CD4-positive, alpha-beta T cell treated with Interferon gamma for 1 hour (primary cell): ENCODE measurements around the gene NR2F2.

Experiments
- DNase-seq: peaks from one replicate; pipeline ENCODE4 v3.0.0-alpha.2; 2020

The NR2F2 gene

GRCh38 chr15:96355568-96356187 is 25.2 kb downstream of the NR2F2 start:
- no peak for DNase-seq

DNA sequence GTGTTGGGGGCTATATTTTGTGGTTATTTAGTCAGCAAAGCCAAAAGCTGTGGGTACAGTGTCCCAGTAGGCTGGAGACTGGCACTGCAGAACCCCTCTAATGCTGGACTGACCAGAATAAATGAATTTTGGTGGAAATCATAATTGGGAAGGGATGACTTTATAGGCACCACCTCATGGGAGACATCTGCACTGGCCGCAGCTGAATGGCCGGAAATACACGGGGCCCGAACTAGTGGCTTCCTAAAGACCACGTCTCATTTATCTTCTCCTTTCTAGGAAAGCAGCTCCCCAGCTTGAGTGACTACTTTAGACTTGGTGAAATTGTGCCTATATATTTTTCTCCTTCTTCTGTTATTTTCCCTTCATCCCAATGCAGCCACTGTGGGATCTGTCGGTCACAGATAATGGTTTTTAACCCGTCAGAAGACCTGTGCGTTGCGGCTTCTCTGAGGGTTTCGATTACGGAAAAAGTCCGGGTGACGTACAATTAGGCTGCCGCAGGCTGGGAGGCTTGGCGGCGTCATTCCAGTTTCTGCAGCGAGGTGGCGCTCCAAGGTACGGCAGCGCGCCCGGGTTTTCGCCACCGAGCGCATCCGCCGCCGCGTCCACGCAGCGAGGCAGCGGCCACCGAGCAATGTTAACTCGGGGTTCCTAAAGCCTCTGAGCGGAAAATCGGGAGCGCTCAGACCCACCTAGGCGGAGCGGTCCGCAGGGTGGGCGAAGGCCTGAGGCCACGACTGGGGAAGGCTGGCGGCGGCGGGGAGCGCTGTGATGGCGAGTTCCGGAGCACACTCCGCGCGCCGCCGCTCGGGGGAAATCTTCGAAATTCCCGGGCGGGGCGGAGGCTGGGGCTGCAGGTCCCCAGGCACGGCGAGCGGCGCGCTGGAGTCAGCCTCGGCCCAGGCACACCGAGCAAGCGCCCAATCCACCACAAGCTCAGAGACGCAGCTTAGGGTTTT is 26.3 kb downstream of the NR2F2 start:
- DNase-seq: peak; percentile 46

- no peak for DNase-seq
Observed at GRCh38 chr15:96358001-96358801, 27.7 kb downstream of the NR2F2 start.

- no peak for DNase-seq
Observed at GRCh38 chr15:96358821-96359615, 28.5 kb downstream of the NR2F2 start.

GRCh38 chr15:96359616-96360521 is 29.4 kb downstream of the NR2F2 start:
- no peak for DNase-seq

- no peak for DNase-seq
Observed at GRCh38 chr15:96360581-96361308, 30.2 kb downstream of the NR2F2 start.

DNA sequence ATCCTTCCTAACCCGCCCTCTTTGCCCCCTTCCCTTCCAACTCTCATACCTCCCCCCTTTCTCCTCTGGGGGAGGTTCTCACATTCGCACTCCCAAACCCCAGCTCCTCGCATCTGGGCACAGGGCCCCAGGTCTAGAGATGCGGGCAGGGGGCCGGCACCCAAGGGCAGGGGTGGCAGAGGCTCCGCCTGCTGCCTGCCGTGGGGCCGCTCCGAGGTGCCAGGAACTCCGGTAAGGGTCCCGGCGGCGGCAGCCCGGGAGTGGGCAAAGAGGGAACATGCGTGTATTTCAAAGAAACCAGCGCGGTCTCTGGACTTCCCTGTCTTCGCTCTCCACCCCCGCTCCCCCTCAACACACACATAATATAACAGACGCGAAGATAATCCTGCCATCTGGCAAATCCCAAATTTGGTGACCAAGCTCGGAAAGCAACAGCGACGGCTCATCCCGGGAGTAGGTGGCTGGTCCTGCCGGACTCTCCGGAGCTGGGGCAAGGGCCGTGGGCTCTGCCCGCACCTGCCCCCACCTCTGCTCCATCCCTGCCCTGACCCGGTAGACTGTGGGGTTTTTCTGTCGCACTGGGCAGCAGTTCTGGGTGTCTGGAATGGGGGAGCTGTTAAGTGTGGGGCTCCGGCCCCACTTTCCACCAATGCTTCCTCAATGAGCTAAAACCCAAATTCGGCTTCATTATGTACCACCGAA is 31.0 kb downstream of the NR2F2 start:
- DNase-seq: no peak

GRCh38 chr15:96362011-96362754 is 31.7 kb downstream of the NR2F2 start:
- no peak for DNase-seq

DNA sequence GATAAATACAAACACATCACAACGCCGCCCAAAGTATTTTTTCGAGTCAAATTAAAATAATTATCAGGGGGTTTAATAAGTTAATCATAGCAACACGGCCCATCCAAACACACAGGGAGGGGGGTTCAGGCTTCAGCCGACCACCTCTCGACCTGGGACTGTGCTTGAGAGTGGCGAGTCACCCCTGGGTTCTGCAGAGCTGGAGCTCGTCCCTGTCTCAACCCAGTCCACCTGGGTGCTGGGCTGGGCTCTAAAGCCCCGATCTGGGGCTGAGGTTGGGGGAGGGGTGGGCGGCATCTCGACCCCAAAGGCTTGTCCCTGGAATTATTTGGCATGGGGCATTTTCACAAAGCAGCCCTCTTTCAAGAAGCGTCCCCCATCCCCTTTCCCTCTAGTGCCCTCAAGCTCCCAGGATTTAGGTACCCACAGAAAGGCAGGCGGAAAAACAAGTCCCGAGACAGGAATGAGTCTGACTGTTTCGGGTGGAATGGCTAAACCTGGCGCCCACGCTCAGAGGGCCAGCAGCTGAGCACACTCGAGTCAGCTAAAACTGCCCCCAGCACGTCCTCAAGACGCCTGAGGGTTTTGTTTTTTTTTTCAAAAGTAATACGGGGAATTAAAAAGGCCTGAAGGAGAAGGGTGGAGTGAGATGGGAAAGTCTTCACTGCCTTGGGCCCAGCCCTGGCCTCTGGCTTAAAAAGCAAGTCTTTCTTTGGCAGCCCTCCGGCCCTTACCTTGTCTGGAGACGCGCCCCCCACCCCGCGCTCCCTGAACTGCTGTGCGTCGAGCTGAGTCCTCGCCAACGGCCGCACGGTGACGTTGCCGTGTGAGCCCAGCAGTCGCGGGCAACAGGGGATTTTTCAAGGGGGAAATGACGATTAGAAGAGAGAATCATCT is 32.5 kb downstream of the NR2F2 start:
- no peak for DNase-seq

DNA sequence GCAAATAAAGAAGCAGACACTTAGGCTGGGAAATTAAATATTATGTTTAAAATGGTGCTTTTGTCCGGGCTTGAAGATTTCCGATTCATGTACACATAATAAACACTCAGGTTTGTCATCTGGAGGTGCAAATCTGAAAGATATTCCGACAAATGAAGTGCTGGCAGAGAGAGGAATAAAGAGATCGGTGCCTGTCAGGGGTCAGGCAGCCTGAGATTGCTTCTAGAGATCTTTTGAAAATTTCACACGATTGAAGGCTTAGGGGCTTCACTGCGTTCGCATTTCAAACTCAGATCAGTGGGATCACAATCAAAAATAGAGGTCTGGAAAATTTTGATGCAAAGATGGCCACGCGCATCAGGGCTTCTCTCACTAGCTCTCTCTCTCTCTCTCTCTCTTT is 33.2 kb downstream of the NR2F2 start:
- DNase-seq: no peak

- no peak for DNase-seq
Observed at GRCh38 chr15:96365781-96366525, 35.5 kb downstream of the NR2F2 start.

- no peak for DNase-seq
Observed at GRCh38 chr15:96366526-96366877, 36.0 kb downstream of the NR2F2 start.

DNA sequence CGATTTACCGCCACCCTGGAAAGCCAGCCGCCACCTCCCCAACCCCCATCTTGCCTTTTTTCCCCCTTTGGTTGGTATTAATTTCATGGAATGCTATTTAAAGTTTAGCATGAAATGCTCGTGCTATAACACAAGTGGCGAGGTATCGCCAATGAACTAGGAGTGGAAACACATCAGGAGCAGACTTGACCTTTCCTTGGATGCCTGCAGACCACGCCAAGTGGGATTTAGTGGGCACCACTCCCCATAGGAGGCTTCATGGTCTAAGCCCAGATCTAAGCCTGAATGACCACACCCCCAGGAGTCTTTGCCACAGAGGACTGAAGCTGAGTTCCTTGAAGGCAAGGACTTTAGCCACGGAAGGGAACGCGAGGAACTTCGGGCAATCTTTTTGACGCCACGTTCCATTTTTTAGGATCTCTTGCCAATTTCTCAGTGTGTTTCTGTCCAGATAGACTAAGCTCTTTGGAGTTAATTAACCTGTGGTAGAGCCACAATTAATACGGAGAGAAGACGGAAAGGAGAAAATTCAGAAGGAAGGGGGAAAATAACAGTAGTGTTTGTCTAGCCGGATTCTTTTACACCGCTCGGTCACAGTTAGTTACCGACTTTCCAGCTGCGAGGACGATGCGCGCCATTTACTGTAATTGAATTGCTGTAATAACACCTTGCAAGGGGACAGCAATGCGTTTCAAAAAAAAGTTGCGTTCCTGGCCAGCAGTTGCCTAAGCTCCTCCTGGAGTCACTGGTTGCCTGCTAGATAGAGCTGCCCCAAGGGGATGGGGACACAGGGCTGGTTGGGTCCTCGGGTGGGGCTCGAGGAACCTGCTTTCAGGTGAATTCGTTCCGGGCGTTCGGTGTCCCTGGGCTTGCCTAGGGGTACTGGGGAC is 37.1 kb downstream of the NR2F2 start:
- no peak for DNase-seq

DNA sequence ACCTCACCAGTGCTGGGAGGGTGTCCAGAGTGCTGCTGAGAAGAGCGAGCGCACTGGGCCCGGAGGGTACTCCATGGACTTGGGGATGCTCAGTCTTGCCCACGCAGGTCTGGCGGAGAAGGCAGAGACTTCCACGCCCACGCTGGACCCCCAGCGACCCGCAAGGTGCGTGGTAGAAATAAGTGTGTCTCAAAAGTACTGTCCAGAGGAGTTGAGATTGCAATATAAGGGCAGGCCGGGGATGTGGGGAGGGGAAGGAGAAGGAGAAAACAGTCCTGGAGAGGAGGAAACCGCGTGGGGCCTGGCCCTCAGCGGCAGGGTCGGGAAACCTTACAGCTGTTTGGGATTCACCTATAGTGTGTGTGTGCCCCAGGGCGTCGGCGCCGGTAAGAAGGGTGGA is 38.9 kb downstream of the NR2F2 start:
- DNase-seq: no peak

GRCh38 chr15:96369825-96370621 is 39.5 kb downstream of the NR2F2 start:
- no peak for DNase-seq

GRCh38 chr15:96372554-96372953 is 42.1 kb downstream of the NR2F2 start:
- DNase-seq: no peak
